IPS DF 19.7 (cell line): ENCODE measurements around the gene TUBAL3.

Experiments
- DNase-seq: peaks from one replicate; pipeline ENCODE4 v3.0.0-alpha.2; 2013; ENCODE audit warnings: low read depth, low spot score

The TUBAL3 gene

DNA sequence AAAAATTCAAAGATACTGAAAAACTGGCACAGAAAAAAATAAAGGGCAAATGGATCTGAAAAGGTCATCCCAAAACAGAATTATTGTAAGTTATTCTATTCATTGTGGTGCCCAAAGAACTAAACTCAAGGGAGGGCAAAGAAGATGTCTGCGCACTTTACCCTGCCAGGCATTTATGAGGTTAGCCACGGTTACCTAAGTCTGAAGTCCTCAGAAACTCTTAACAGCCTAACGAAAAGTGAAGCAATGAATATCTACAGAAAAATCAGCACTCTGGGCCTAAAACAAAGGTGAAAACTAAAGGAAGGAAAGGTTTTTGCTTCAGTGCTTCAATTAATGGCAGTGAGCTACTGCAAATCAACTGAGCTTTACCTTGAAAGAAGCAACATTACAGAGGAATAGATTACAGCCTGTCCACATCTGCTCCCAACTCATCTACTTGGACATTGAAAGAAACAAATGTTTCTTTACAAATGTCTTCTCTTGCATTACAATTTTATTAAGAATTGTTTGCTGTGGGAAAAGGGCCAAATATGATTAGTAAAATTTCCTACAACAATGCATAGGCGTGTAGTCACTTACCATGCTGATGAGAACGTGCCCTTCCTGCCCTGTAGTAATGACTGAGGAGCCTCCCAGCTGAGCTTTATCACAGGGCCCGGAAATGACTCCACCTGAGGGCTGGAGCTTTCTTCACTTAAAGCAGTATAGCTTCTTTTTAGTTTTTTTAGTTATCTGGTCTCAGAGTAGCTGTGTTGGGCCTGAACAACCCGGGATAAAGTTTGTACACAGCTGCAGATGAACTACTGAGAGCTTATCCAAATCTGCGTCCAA is at the start of gene TUBAL3:
Gene TUBAL3, minus strand, starts transcription at position 621 of the 834 bp plus-strand sequence. Its CDS starts 36 bp downstream, at position 585.
- no peak for DNase-seq

- no peak for DNase-seq
Measured at GRCh38 chr10:5453749-5454489, 49.3 kb upstream of the TUBAL3 start.

DNA sequence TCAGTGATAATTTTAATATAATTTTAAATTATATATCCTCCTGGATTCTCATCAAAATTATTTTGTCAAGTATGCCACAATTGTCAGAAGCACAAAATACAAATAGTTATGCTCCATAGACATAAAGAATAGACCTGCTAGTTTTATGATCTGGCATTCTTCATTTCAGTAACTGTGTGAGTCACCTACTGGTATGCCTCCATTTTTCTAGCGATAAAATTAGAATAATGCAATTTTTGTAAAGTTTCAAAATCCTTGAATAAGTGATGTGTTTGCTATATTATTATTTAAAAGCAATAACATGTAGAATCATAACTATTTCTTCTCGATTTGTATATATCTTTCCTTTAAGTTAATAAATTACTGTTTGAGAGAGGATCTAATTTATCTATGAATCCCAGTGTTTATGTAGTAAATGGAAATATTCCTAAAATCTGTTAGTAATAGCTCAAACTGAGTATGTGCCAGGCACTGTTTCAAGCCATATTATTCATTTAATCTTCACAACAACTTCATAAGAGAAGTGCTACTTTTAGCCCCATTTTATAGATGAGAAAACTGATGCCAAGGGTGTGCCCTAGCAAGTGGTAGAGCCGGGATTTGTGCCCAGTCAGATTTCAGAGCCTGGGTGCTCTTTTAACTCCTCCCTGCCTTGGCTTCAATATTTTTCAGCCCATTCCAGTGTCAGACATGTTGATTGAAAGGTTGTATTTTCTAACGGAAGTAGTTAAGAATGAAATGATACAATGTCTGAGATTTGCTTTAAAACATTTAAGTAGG is 46.2 kb upstream of the TUBAL3 start:
- DNase-seq = no peak

- no peak for DNase-seq
Measured at GRCh38 chr10:5449823-5450222, 45.2 kb upstream of the TUBAL3 start.

DNA sequence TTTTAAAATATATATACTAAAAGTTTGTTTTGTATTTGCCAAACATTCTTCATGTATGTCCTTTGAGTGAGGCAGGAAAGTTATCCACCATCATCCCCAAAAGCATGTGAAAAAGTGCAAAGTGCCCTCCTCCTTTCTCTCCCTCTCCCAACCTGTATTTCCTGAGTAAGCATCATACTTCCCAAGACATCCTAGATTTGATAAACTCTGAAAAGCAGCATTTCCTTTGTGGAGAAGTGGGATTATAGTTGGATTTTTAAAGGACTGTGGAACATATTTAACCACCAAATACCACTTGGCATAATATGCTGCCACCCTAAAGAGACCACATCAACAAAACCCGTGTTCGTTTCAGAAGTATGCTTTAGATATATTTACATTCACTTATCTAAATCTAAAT is 44.6 kb upstream of the TUBAL3 start:
- no peak for DNase-seq

GRCh38 chr10:5448333-5449001 is 43.8 kb upstream of the TUBAL3 start:
- no peak for DNase-seq

- no peak for DNase-seq
Measured at GRCh38 chr10:5447611-5448071, 43.0 kb upstream of the TUBAL3 start.

- DNase-seq = no peak
Measured at GRCh38 chr10:5447056-5447455, 42.4 kb upstream of the TUBAL3 start.

- peak; percentile 71 for DNase-seq
Measured at GRCh38 chr10:5446390-5446926, 41.8 kb upstream of the TUBAL3 start.

GRCh38 chr10:5445006-5445405 is 40.4 kb upstream of the TUBAL3 start:
- DNase-seq = no peak

- DNase-seq = no peak
Measured at GRCh38 chr10:5443429-5443828, 38.8 kb upstream of the TUBAL3 start.

GRCh38 chr10:5442990-5443370 is 38.4 kb upstream of the TUBAL3 start:
- no peak for DNase-seq

GRCh38 chr10:5442065-5442989 is 37.7 kb upstream of the TUBAL3 start:
- DNase-seq = no peak

DNA sequence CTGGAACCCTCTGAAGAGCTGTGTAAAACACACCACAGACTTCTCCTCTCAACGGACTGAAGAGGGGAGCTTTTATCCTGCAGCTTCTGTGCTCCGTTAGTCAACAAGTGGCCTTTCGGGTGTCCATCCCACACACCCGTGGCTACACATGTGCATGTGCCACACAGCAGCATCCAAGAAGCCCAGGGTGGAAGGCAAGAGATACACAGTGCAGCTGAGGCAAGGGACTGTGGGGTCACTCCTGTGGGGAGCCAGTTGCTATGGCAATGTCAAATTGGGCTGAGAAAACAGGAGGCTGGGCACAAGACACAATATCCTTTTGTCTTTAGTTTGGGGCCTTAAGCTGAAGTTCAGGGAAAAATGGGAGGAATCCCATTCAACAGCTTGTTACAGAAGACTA is 36.5 kb upstream of the TUBAL3 start:
- DNase-seq = no peak

DNA sequence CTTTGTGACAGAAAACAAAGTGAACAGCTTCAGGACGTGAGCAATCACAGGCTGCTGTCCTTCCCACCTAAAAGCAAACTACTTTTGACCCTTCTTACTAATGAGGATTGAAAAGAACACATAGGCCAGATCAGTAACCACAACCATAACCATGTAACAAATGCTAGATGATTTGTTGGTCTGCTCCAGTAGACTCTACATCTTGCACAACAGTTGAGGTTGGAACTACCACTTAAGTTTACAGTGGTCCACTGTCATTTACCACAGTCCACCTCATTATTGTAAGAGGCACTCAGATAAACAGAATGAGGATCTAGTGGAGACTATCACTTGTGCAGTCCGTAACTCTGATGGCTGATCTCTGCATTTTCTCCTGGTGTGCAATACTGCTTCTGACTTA is 35.6 kb upstream of the TUBAL3 start:
- DNase-seq = no peak

DNA sequence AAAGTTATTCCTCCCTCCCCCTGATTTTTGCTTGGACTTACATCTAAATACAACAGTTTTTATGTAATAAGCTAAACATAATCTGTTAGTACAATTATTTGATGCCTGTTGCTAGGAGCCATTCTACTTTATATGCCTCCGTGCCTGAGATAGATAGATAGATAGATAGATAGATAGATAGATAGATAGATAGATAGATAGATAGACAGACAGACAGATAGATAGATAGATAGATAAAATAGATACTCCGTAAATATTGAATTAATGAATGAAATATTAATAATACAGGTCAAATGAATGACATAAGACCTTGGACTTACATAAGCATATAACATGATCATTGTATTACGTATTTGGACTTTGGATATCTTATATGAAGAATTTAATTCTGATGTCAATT is 30.7 kb upstream of the TUBAL3 start:
- DNase-seq = no peak

DNA sequence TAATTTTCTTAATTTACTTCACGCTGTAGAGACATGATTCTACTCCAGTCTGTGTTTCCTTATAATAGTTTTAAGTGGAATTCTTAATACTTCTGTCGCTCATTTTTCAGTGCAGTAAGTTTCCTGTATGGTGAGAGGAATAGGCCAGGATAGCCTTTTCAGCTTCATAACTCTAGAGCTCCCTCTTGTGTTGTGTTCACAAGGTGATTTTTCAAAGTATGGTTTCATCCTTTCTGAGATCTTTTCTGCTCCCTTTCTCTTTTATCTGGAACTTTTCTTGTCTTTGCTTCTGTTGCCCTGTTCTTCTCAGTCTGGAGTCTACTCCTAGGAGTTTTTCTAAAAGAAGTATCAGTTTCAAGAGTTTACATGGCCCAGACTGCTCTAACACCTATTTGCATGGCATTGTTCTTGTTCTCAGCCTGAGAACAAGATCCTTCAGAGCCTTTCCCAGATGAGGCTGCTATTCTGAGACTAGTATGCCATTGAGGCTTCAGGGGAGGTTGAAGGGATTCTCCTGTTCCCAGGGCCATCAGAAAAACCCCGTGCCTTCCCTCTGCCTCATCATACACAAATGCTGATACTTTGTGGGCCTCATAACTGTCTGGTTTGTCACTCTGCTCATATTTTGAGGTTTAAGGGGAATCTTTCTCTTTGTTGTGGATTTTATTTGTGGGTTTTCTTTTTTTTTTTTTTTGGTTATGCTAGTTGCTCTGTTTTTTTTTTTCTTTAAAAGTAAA is 29.6 kb upstream of the TUBAL3 start:
- DNase-seq = no peak

DNA sequence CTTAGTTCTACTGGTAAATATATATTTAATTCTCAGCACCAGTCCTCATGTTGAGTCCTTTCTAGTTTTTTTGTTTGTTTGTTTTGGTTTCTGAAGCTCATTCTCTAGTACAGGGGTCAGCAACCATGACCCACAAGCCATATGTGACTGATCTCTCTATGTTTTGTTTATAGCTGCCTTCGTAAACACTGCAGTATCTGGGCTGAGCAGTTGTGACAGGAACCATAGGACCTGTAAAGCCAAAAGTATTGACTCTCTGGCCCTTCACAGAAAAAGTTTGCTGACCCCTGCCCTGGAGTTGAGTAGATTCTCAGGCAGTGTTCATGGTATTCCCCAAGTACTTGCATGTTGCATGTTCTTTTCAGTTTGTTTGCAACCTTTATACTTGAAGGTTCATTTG is 28.6 kb upstream of the TUBAL3 start:
- DNase-seq = no peak

DNA sequence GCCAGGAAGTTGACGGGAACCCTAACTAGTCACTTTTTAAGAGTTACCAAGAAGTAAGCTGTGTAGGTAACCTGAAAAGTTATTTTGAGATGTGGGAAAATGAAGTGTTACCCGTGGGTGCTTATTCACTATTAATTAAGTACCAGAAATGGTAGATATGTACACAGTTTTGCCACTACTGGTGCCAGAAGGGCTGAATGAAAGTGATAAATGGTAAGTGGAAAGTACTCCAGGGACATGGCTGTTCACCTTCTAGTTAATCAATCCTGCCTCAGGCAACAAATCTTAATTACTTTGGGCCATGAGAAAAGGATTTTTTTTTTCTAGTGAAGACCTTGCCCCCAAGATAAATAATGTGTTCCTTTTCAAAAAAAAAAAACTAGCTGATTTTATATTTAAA is 23.5 kb upstream of the TUBAL3 start:
- DNase-seq = no peak

GRCh38 chr10:5424751-5425150 is 20.1 kb upstream of the TUBAL3 start:
- DNase-seq = no peak
